VCaP (cell line): ENCODE measurements around the gene SNAPC3.
"Not testable (repeated sequence)": the region's sequence is repeated elsewhere in the genome, so short reads cannot be mapped to it uniquely, and the experiment has no call there.

ENCODE experiments used
- H3K27ac ChIP-seq: fragments of 450-650 bp; 2 replicates; pipeline ENCODE4 v1.5.1; 2017
- CTCF ChIP-seq: fragments of 450-650 bp; conservative IDR thresholded peaks from 2 replicates; pipeline ENCODE4 v1.5.1; 2017; ENCODE audit warnings: mild to moderate bottlenecking, moderate library complexity

SNAPC3 gene

GRCh38 chr9:15423231-15423985, 732 bp downstream of the SNAPC3 start:
- TF ChIP-seq CTCF = peak; percentile 51

GRCh38 chr9:15426019-15426418, 3.3 kb downstream of the SNAPC3 start:
- TF ChIP-seq CTCF = no peak
- H3K27ac ChIP-seq = no peak overlapping the region

More at GRCh38 chr9:15423231-15423985, 732 bp downstream of the SNAPC3 start:
- H3K27ac ChIP-seq = peak overlapping the region; percentile 91

GRCh38 chr9:15427702-15428101, 5.0 kb downstream of the SNAPC3 start:
- not testable (repeated sequence) for H3K27ac ChIP-seq

- no peak for TF ChIP-seq CTCF
- peak overlapping the region; percentile 32 for H3K27ac ChIP-seq
Observed at GRCh38 chr9:15430920-15431844, 8.5 kb downstream of the SNAPC3 start.

GRCh38 chr9:15433191-15433590, 10.5 kb downstream of the SNAPC3 start:
- no peak for TF ChIP-seq CTCF

GRCh38 chr9:15433661-15434060, 11.0 kb downstream of the SNAPC3 start:
- no peak for TF ChIP-seq CTCF
- no peak overlapping the region for H3K27ac ChIP-seq

More at GRCh38 chr9:15433191-15433590, 10.5 kb downstream of the SNAPC3 start:
- no peak overlapping the region for H3K27ac ChIP-seq

- TF ChIP-seq CTCF = no peak
- no peak overlapping the region for H3K27ac ChIP-seq
Observed at GRCh38 chr9:15438891-15439290, 16.2 kb downstream of the SNAPC3 start.

- not testable (repeated sequence) for H3K27ac ChIP-seq
Observed at GRCh38 chr9:15441841-15442240, 19.2 kb downstream of the SNAPC3 start.

GRCh38 chr9:15442264-15442663, 19.6 kb downstream of the SNAPC3 start:
- H3K27ac ChIP-seq = not testable (repeated sequence)
